Heart left ventricle (tissue), 13 donors: Measurements from ENCODE around the gene IL22.

Source experiments
- CTCF ChIP-seq, 12 donors: fragments of 200-600 bp; sonication (generic) in 4 of 12; IDR thresholded peaks; one replicate each; pipeline versions ENCODE4 v1.5.0 to v1.8.0; 2018 to 2022; ENCODE audit warnings: antibody characterized with exemption in 12 of 12, mild to moderate bottlenecking in 5 of 12
- POLR2A ChIP-seq, 2 donors: fragments of 450-650 bp; IDR thresholded peaks; one replicate each; pipeline ENCODE4 v1.6.1; 2017; ENCODE audit warnings: antibody characterized with exemption in 2 of 2, mild to moderate bottlenecking in 2 of 2, moderate library complexity in 2 of 2
- donor health status: ischemic (EF 13 %, LVEDD 7.1; RV severe dilation, severe dysfunction).
- donor health status: DM: no; HTN: yes; CAD: no.
- donor health status: DM: no; HTN: no; CAD: no.
- donor health status: ischemic (EF 25% LVEDD 6.9; RV normal size, moderate dysfunction).
- donor health status: ischemic (EF 25% LVEDD 5.7; RV mildly dilated, moderate dysfunction).
- donor health status: ischemic (EF 35%, LVEDD 5.7; RV mildly dilated, moderate dysfunction).
- donor health status: nonischemic (EF 11% LVEDD 7.7; RV severe dilation, severe dysfunction).
- donor health status: DM: yes; HTN: yes; CAD: no.
- donor health status: PGD.
- donor health status: ischemic (EF 29% LVEDD 5.4; RV normal size, mild dysfunction).
- donor health status: nonischemic (EF 23%, LVEDD 6.1; RV moderate dilation, normal function).

GRCh38 chr12:68224613-68225285 lies 28.7 kb downstream of the IL22 start:
- TF ChIP-seq POLR2A (IDR thresholded peaks at IDR 0.05) (no peak), CTCF (IDR thresholded peaks at IDR 0.05) (no peak)
